A673 (cell line): Measurements from ENCODE around the gene ZNF385B. TPM values are rescaled to one million over a fixed set of nuclear protein-coding genes. Genes with fewer than 3 reads are reported as not detected.

Experiments used
- BruUV-seq: library from RNA; stranded (reverse); fragments of 400-500 nt; replicated peaks from 2 replicates; lab custom pipeline; 2021; lab: Mats Ljungman, UMichigan
- CTCF ChIA-PET: fragments of 300-600 bp; sonication (Branson Sonifier 250); formaldehyde crosslinking; loops from one replicate; lab custom pipeline; 2022; ENCODE audit warnings: antibody characterized with exemption; lab: Charles Lee
- POLR2A ChIA-PET: fragments of 300-600 bp; sonication (Branson Sonifier 250); formaldehyde crosslinking; loops from one replicate; lab custom pipeline; 2022; ENCODE audit warnings: antibody characterized with exemption; ENCODE audit not compliant: low non-redundant PET; lab: Charles Lee
- DNase-seq: peaks from one replicate; pipeline ENCODE4 v3.0.0-alpha.2; 2015; ENCODE audit warnings: low spot score
- H3K27ac ChIP-seq: fragments of 200-600 bp; sonication (generic); 2 replicates; pipeline ENCODE4 v1.5.1; 2016; ENCODE audit warnings: mixed run types, low read depth, mild to moderate bottlenecking, mixed read lengths, antibody characterized with exemption, low read length; ENCODE audit not compliant: poor library complexity, severe bottlenecking
- H3K27me3 ChIP-seq: fragments of 200-600 bp; sonication (generic); replicated peaks from 2 replicates; pipeline ENCODE4 v1.6.1; 2017; ENCODE audit warnings: mixed run types, low read depth, mild to moderate bottlenecking, mixed read lengths, antibody characterized with exemption, low read length; ENCODE audit not compliant: insufficient read depth, poor library complexity
- H3K36me3 ChIP-seq: fragments of 200-600 bp; sonication (generic); 2 replicates; pipeline ENCODE4 v1.6.1; 2016; ENCODE audit warnings: mixed run types, mild to moderate bottlenecking, mixed read lengths, antibody characterized with exemption, low read length; ENCODE audit not compliant: insufficient read depth, poor library complexity, severe bottlenecking
- H3K4me1 ChIP-seq: fragments of 200-600 bp; sonication (generic); 2 replicates; pipeline ENCODE4 v1.6.1; 2017; ENCODE audit warnings: mixed run types, mild to moderate bottlenecking, mixed read lengths, antibody characterized with exemption, low read length; ENCODE audit not compliant: insufficient read depth, poor library complexity, severe bottlenecking
- H3K4me3 ChIP-seq: fragments of 200-600 bp; sonication (generic); 2 replicates; pipeline ENCODE4 v1.5.1; 2016; ENCODE audit warnings: low read depth, mixed run types, mild to moderate bottlenecking, mixed read lengths, low read length; ENCODE audit not compliant: poor library complexity, severe bottlenecking
- H3K9me3 ChIP-seq: fragments of 200-600 bp; sonication (generic); 2 replicates; pipeline ENCODE4 v1.6.1; 2016; ENCODE audit warnings: mixed run types, low read depth, mild to moderate bottlenecking, mixed read lengths, antibody characterized with exemption, low read length; ENCODE audit not compliant: poor library complexity, severe bottlenecking
- CTCF ChIP-seq: fragments of 300-800, 200-600 bp; sonication (generic); conservative IDR thresholded peaks from 2 replicates; pipeline ENCODE4 v1.5.1; 2017; ENCODE audit warnings: low read depth, mild to moderate bottlenecking, antibody characterized with exemption, low read length, moderate library complexity, mixed read lengths
- EZH2 ChIP-seq: fragments of 200-600 bp; sonication (generic); IDR thresholded peaks from 2 replicates; pipeline ENCODE4 v1.6.1; 2017; ENCODE audit warnings: borderline replicate concordance, low read depth, mild to moderate bottlenecking, mixed read lengths, antibody characterized with exemption, low read length; ENCODE audit not compliant: poor library complexity, severe bottlenecking
- intact Hi-C: fragments of 100-400 bp; cut with micrococcal nuclease; formaldehyde crosslinking; loops from one replicate; pipeline ENCODE4 v1.10.0; 2022; ENCODE audit not compliant: unreplicated experiment
- total RNA-seq: library from RNA; stranded (reverse); gene quantifications from 2 replicates; pipeline ENCODE4 v1.2.3, GENCODE V29; 2021

The ZNF385B gene
- total RNA-seq, 1 experiment from 2014 or later: not detected

- H3K36me3 ChIP-seq: no peaks in the 10 kb centered on the region
- no peak overlapping the region for H3K4me3 ChIP-seq
- DNase-seq: no peak
- ChIA-PET CTCF (no interaction called here), POLR2A (no interaction called here)
- H3K27me3 ChIP-seq: no peaks in the 10 kb centered on the region
- H3K9me3 ChIP-seq: no peaks in the 10 kb centered on the region
- no TSS peak for BruUV-seq
- H3K4me1 ChIP-seq: no peaks in the 10 kb centered on the region
- TF ChIP-seq EZH2 (no peak), CTCF (no peak)
- H3K27ac ChIP-seq: no peak overlapping the region
- intact Hi-C loops: no loop called here
Observed at GRCh38 chr2:179814050-179814449, 47.4 kb downstream of the ZNF385B start.

GRCh38 chr2:179812501-179812900 is 48.9 kb downstream of the ZNF385B start:
- CTCF ChIA-PET: no interaction called here
- Histone ChIP-seq H3K9me3 (no peaks in the 10 kb centered on the region), H3K4me3 (no peak overlapping the region), H3K36me3 (no peaks in the 10 kb centered on the region), H3K27ac (no peak overlapping the region), H3K4me1 (no peaks in the 10 kb centered on the region), H3K27me3 (no peaks in the 10 kb centered on the region)
- POLR2A ChIA-PET: no interaction called here
- BruUV-seq: no TSS peak
- intact Hi-C loops: no loop called here
- no peak for DNase-seq
- no peak for TF ChIP-seq EZH2
- TF ChIP-seq CTCF: no peak

- H3K9me3 ChIP-seq: no peaks in the 10 kb centered on the region
- no peaks in the 10 kb centered on the region for H3K27me3 ChIP-seq
- no peaks in the 10 kb centered on the region for H3K36me3 ChIP-seq
- CTCF ChIA-PET: no interaction called here
- no TSS peak for BruUV-seq
- no peak for DNase-seq
- H3K27ac ChIP-seq: no peak overlapping the region
- no peaks in the 10 kb centered on the region for H3K4me1 ChIP-seq
- intact Hi-C loops: no loop called here
- POLR2A ChIA-PET: no interaction called here
- H3K4me3 ChIP-seq: no peak overlapping the region
- TF ChIP-seq CTCF (no peak), EZH2 (no peak)
Observed at GRCh38 chr2:179811042-179811441, 50.4 kb downstream of the ZNF385B start.
